GM03348 (cell line): ENCODE data around the gene CXCL5.
A peak's percentile ranks its signal among the peaks of the same experiment; 100 is the strongest.
"Not testable (repeated sequence)": the region's sequence is repeated elsewhere in the genome, so short reads cannot be mapped to it uniquely, and the experiment has no call there.

ENCODE experiments used
- DNase-seq: peaks from one replicate; pipeline ENCODE4 v3.0.0; 2012; ENCODE audit warnings: low spot score

The CXCL5 gene

GRCh38 chr4:74015126-74015780, 16.8 kb upstream of the CXCL5 start:
- no peak for DNase-seq

DNA sequence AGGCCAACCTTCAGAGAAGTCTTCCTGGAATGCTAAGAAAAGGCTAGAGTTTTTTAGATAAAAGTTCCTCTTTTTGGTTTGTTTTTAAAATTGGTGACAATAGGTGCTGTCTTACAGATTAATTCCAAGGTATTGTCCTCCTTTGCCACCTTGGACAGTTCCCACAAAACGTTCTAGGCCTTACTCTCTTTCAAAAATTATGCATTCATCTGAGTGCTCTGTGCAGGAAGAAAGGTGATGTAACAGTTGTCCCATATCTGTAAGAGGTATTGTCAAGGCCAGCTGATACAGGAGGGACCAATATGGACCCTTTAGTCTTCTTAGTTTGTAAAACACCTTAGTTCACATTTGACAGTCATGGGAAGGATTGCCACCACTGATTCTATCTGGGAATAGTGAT, 15.9 kb upstream of the CXCL5 start:
- DNase-seq = no peak

- no peak for DNase-seq
Observed at GRCh38 chr4:74013264-74013663, 14.8 kb upstream of the CXCL5 start.

DNA sequence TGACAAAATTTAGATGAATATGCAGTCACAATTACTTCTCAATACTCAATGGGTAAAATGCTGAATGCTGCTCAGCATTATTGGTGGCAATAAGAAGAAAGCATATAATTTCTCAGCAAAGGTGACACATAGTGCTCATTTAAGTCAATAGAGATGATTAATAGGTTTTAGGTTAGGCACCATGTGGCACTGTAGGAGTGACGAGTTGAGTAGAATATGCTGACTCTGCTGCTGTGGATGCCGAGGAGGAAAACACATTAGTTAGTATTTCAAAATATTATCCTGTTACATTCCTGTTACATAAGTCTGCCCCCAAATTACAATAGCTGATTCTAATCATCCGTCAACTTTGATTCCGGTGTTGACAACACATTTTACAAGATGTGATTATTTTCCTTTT, 13.7 kb upstream of the CXCL5 start:
- DNase-seq = no peak

GRCh38 chr4:74009307-74009706, 10.8 kb upstream of the CXCL5 start:
- no peak for DNase-seq

GRCh38 chr4:74006009-74006476, 7.6 kb upstream of the CXCL5 start:
- DNase-seq = peak; percentile 22

- DNase-seq = no peak
Observed at GRCh38 chr4:74005528-74005927, 7.1 kb upstream of the CXCL5 start.

GRCh38 chr4:74004668-74005067, 6.2 kb upstream of the CXCL5 start:
- DNase-seq = no peak

- DNase-seq = no peak
Observed at GRCh38 chr4:74000301-74000700, 1.8 kb upstream of the CXCL5 start.

- DNase-seq = no peak
Observed at GRCh38 chr4:73992050-73992449, 6.4 kb downstream of the CXCL5 start.

GRCh38 chr4:73991742-73992000, 6.8 kb downstream of the CXCL5 start:
- no peak for DNase-seq

DNA sequence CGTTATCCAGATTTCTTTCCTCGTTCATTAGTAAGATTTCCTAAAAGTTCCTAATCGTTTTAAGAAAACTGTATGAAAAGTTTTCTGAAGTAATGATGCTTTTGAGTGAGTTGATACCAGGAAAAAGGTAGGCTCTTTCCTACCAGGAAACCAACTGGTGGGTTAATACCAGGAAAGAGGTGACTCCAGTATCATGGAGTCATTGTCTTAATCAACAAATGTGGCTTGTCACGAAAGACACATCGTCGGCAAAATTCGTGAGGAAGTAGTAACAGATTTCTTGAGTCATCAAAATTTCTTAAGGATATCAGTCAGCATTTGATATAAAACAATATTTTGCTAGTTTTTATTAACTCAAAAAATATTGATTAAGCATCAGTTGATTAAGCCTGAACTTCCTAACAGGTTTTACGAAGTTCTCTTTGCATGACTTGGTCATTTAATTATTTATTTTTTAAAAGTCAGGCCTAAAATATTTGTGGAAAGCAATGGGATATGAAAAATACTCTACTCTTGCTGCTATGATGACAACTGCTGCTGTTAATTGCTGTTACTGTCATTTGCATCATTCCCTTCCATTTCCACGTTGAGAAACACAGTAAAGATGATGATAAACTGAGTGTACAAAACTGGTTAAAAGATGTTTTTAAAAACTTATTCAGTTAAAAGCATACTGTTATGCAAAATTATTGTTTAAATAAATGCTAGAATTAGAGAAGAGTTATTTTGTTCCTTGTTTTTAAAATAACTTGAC, 7.3 kb downstream of the CXCL5 start:
- DNase-seq = no peak

- no peak for DNase-seq
Observed at GRCh38 chr4:73989928-73990327, 8.5 kb downstream of the CXCL5 start.

- DNase-seq = no peak
Observed at GRCh38 chr4:73989031-73989430, 9.4 kb downstream of the CXCL5 start.

DNA sequence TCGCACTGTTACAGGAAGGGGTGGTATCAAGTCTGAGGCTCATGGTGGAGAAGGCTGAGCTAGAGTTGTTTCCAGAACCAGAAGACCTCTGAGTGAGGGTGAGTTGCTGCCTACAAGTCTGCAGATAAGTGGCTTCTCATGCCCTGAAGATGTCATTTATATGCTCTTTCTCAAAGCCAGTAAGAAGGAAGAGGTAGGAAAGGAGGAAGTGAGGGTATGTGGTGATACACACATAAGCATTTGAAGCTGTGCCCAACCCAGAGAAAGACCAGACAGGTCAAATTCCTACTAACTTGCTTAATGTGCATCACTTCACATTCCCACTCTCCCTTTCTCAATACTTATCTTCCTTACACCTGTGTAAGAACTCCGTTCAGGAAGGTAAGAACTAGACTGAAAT, 10.4 kb downstream of the CXCL5 start, which contains the start of gene PPBP:
Gene PPBP (minus strand): TSS at position 130 of the 400 bp plus-strand sequence. CDS start 87 bp downstream, at position 43.
- no peak for DNase-seq

- DNase-seq = no peak
Observed at GRCh38 chr4:73985528-73985852, 13.0 kb downstream of the CXCL5 start.

DNA sequence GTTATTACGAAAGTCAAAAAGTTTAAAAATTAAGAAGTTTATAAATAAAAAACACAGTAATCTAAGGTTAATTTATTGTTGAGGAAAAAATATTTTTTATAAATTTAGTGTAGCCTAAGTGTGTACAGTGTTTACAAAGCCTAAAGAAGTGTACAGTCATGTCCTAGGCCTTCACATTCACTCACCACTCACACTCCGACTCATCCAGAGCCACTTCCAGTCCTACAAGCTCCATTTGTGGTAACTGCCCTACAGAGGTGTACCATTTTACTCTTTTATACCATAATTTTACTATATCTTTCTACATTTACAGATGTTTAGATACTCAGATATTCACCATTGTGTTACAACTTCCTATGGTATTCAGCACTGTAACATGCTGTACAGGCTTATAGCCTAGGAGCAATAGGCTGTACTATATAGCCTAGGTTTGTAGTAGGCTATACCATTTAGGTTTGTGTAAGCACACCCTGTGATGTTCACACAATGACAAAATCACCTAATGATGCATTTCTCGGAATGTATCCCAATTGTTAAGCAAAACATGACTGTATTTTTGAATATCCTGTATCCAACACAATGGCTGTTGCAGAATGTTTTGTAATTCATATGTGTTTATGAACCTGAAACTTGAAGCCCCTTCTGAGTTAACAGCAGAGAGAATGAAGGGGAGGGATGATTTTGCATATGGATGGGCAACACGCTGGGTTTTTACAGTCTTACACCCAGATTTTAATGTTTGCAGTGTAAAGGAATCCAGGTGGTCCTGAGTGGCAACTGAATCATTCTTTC, 13.5 kb downstream of the CXCL5 start:
- DNase-seq = no peak

DNA sequence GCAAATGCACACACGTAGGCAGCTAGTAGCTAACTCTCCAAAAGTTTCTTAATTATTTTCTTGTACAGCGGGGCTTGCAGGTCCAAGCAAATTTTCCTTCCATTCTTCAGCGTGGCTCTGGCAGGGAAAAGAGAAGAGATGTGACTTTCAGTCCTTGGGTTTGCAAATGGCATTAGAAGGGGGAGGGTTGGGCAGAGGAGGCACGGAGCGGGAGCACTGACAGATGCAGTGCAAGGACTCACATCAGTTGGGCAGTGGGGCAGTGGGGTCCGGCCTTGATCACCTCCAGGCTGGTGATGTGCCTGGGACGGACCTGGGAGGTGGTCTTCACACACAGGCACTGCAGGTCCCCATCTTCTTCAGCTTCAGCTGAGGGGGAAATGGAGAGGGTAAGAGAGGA, 17.3 kb downstream of the CXCL5 start:
- DNase-seq = not testable (repeated sequence)

GRCh38 chr4:73979407-73979957, 19.0 kb downstream of the CXCL5 start:
- no peak for DNase-seq

GRCh38 chr4:73978886-73979285, 19.6 kb downstream of the CXCL5 start:
- peak; percentile 67 for DNase-seq

GRCh38 chr4:73976716-73977115, 21.8 kb downstream of the CXCL5 start:
- DNase-seq = peak; percentile 41

DNA sequence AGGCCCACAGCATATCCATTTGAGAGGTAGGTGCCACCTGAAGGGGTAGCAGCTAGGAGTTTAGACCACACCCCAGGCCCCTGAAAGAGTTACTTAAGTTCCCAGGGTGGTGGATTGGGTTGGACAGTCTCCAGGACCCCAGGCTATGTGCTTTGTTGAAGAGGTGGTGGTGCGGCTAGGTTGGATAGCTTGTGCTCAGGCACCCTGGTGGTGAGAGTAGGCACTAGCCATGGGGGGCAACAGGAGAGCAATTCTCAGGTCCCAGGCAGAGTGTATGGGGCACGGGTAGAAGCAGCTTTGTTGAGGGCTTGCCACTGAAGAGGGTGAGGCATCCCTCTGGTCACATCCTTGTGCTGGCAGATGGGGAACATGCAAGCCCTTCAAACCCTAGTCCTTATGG, 22.3 kb downstream of the CXCL5 start:
- no peak for DNase-seq

GRCh38 chr4:73974352-73974751, 24.1 kb downstream of the CXCL5 start:
- no peak for DNase-seq
